Neutrophil (primary cell): ENCODE results near the gene CCDC32.

Experiments
- H3K27ac ChIP-seq: fragments of 200-600 bp; sonication (generic); 2 replicates; pipeline ENCODE4 v1.5.1; 2016; ENCODE audit warnings: mild to moderate bottlenecking, moderate library complexity
- H3K27me3 ChIP-seq: fragments of 200-600 bp; sonication (generic); 2 replicates; pipeline ENCODE4 v1.6.0; 2016; ENCODE audit warnings: mild to moderate bottlenecking
- H3K36me3 ChIP-seq: fragments of 200-600 bp; sonication (generic); 2 replicates; pipeline ENCODE4 v1.5.1; 2017
- H3K4me1 ChIP-seq, 2 experiments: fragments of 200-600 bp in 1 of 2; sonication (generic) in 1 of 2; 1 replicate in 1 of 2; 2 replicates in 1 of 2; pipeline versions ENCODE4 v1.5.1 to v1.6.1; 2013 to 2016; ENCODE audit warnings: low read depth in 1 of 2, low read length in 1 of 2, mild to moderate bottlenecking in 1 of 2, moderate library complexity in 1 of 2; ENCODE audit not compliant: control insufficient read depth in 1 of 2, insufficient read depth in 1 of 2
- H3K4me3 ChIP-seq, 2 experiments: fragments of 200-600 bp in 1 of 2; sonication (generic) in 1 of 2; 1 replicate in 1 of 2; 2 replicates in 1 of 2; pipeline ENCODE4 v1.5.1; 2013 to 2016; ENCODE audit warnings: low read depth in 1 of 2, low read length in 1 of 2, mild to moderate bottlenecking in 1 of 2, moderate library complexity in 1 of 2
- H3K9me3 ChIP-seq: fragments of 200-600 bp; sonication (generic); 2 replicates; pipeline ENCODE4 v1.5.1; 2016
- TF ChIP-seq, protein P1 (sequence below): fragments of 200-600 bp; sonication (generic); IDR thresholded peaks from 2 replicates; pipeline ENCODE4 v1.5.1; 2016; ENCODE audit warnings: antibody characterized with exemption

CCDC32 gene

GRCh38 chr15:40598126-40598525 is 33.3 kb upstream of the CCDC32 start:
- H3K9me3 ChIP-seq = no peaks in the 10 kb centered on the region
- TF ChIP-seq, protein P1, sequence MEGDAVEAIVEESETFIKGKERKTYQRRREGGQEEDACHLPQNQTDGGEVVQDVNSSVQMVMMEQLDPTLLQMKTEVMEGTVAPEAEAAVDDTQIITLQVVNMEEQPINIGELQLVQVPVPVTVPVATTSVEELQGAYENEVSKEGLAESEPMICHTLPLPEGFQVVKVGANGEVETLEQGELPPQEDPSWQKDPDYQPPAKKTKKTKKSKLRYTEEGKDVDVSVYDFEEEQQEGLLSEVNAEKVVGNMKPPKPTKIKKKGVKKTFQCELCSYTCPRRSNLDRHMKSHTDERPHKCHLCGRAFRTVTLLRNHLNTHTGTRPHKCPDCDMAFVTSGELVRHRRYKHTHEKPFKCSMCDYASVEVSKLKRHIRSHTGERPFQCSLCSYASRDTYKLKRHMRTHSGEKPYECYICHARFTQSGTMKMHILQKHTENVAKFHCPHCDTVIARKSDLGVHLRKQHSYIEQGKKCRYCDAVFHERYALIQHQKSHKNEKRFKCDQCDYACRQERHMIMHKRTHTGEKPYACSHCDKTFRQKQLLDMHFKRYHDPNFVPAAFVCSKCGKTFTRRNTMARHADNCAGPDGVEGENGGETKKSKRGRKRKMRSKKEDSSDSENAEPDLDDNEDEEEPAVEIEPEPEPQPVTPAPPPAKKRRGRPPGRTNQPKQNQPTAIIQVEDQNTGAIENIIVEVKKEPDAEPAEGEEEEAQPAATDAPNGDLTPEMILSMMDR = no peak
- H3K4me3 ChIP-seq = no peak overlapping the region
- H3K27ac ChIP-seq = no peak overlapping the region
- no peaks in the 10 kb centered on the region for H3K36me3 ChIP-seq
- H3K4me1 ChIP-seq = peaks cover 14 to 17% of the 10 kb centered on the region in 2 experiments
- H3K27me3 ChIP-seq = no peaks in the 10 kb centered on the region

DNA sequence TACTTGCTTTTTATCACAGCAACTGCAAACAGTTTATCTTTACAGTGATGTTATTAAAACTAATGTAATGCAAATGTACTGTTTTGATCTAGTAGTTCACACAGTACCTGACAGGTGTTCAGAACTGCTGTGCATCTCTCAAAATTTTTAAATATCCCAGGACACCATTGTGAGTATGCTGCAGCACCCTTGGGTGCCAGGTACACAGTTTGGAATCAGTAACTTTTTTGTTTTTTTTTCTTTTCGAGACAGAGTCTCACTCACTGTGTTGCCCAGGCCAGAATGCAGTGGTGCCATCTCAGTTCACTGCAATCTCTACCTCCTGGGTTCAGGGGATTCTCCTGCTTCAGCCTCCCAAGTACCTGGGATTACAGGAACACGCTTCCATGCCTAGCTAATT is 32.2 kb upstream of the CCDC32 start:
- H3K27me3 ChIP-seq = no peaks in the 10 kb centered on the region
- H3K4me1 ChIP-seq = peaks cover 14 to 17% of the 10 kb centered on the region in 2 experiments
- no peaks in the 10 kb centered on the region for H3K9me3 ChIP-seq
- H3K36me3 ChIP-seq = no peaks in the 10 kb centered on the region
- H3K4me3 ChIP-seq = no peak overlapping the region
- H3K27ac ChIP-seq = no peak overlapping the region
- TF ChIP-seq, protein P1 = no peak

DNA sequence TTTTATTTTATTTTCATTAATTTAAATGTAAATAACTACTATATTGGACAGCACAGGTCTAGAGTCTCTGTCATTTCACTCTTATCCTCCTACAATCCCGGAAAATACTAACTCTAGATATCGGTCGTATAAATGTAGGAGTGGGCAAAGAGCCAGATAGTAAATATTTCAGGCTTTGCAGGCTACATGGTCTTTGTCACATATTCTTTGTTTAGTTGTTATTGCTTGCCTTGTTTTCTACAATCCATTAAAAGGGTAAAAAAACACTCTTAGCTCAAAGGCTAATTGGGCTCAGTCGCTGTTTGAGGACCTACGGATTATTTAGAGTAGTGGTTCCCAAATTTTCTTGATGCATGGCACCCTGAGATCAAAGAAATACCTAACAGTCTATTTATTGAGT is 30.9 kb upstream of the CCDC32 start:
- TF ChIP-seq, protein P1 = no peak
- H3K4me3 ChIP-seq = no peak overlapping the region
- peaks cover 14 to 17% of the 10 kb centered on the region in 2 experiments for H3K4me1 ChIP-seq
- no peaks in the 10 kb centered on the region for H3K36me3 ChIP-seq
- H3K27ac ChIP-seq = no peak overlapping the region
- H3K27me3 ChIP-seq = no peaks in the 10 kb centered on the region
- H3K9me3 ChIP-seq = no peaks in the 10 kb centered on the region

DNA sequence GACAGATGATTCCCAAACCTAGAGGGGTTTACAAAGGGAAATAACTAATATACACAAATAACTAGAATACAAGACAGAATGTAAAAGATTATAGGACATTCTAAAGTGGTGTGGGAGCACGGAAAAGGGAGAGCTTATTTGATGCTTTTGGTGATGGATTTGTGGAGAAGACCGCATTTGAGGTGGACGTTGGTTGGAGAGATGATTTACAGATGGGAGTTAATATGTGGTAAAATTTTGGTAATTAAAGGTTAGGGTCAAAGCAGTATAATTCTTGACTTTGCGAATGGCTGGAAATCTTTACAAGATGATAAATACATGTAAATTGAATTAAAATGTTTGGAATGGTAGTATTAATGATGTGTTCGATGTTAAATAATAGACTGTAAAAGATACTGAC is 30.4 kb upstream of the CCDC32 start:
- no peak overlapping the region for H3K27ac ChIP-seq
- peak overlapping the region in 1 of 2 experiments; percentile 65 for H3K4me3 ChIP-seq

DNA sequence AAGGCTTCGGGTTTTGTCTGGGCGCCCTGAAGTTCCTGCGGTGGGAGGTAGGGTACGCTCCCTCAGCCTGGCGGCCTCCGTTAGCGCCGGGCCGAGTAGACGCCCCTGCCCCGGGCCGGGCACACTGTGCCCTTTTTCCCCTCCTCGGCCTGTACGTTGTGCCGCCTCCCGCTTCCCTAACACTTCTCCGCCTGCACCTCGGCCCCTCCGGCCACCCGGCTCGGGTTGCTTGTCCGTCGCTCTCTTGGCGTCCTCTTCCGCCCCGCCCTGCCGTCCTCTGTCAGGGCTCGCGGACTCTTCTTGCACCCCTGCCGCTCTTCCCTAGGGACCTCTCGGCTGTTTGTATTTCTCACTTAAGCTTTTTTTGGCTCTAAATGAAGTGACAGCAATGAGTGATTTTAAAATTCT is 29.6 kb upstream of the CCDC32 start:
- TF ChIP-seq, protein P1 = no peak
- Histone ChIP-seq H3K27me3 (no peaks in the 10 kb centered on the region), H3K9me3 (no peaks in the 10 kb centered on the region), H3K27ac (peak overlapping the region; percentile 87), H3K4me3 (peak overlapping the region; percentile 65 to 86), H3K36me3 (no peaks in the 10 kb centered on the region), H3K4me1 (peaks cover 20% of the 10 kb centered on the region in 2 experiments)

More for the DNA sequence above, 30.4 kb upstream of the CCDC32 start:
- Histone ChIP-seq H3K9me3 (no peaks in the 10 kb centered on the region), H3K4me1 (peaks cover 14 to 17% of the 10 kb centered on the region in 2 experiments), H3K27me3 (no peaks in the 10 kb centered on the region), H3K36me3 (no peaks in the 10 kb centered on the region)
- TF ChIP-seq, protein P1 = no peak
